HUES6 (cell line): Measurements from ENCODE around the gene ATPAF1.

Experiments
- H3K27ac ChIP-seq: 2 replicates; pipeline ENCODE4 v1.7.0; 2013; ENCODE audit warnings: low read depth, mild to moderate bottlenecking, low read length, inconsistent platforms
- H3K27me3 ChIP-seq: 2 replicates; pipeline ENCODE4 v1.6.1; 2013; ENCODE audit warnings: low read length; ENCODE audit not compliant: control insufficient read depth, insufficient read depth
- H3K36me3 ChIP-seq: 2 replicates; pipeline ENCODE4 v1.6.1; 2013; ENCODE audit warnings: low read length; ENCODE audit not compliant: control insufficient read depth, insufficient read depth
- H3K4me1 ChIP-seq: 2 replicates; pipeline ENCODE4 v1.6.1; 2013; ENCODE audit warnings: low read length; ENCODE audit not compliant: control insufficient read depth, insufficient read depth
- H3K4me3 ChIP-seq: 2 replicates; pipeline ENCODE4 v1.5.1; 2013; ENCODE audit warnings: low read depth, low read length
- H3K9ac ChIP-seq: one replicate; pipeline ENCODE4 v1.6.1; 2013; ENCODE audit warnings: mild to moderate bottlenecking, low read length
- H3K9me3 ChIP-seq: 2 replicates; pipeline ENCODE4 v1.6.1; 2013; ENCODE audit warnings: low read depth, low read length; ENCODE audit not compliant: control insufficient read depth, insufficient read depth

The ATPAF1 gene

GRCh38 chr1:46601257-46602007, 66.7 kb downstream of the ATPAF1 start:
- no peaks in the 10 kb centered on the region for H3K27me3 ChIP-seq
- no peak overlapping the region for H3K27ac ChIP-seq
- no peaks in the 10 kb centered on the region for H3K9me3 ChIP-seq
- no peak overlapping the region for H3K4me3 ChIP-seq
- H3K9ac ChIP-seq, result no peak overlapping the region
- peaks cover 10% of the 10 kb centered on the region for H3K4me1 ChIP-seq
- no peaks in the 10 kb centered on the region for H3K36me3 ChIP-seq

GRCh38 chr1:46599059-46599970, 68.8 kb downstream of the ATPAF1 start:
- no peak overlapping the region for H3K27ac ChIP-seq
- H3K27me3 ChIP-seq, result no peaks in the 10 kb centered on the region
- no peaks in the 10 kb centered on the region for H3K9me3 ChIP-seq
- peaks cover 6% of the 10 kb centered on the region for H3K4me1 ChIP-seq
- H3K4me3 ChIP-seq, result no peak overlapping the region
- no peak overlapping the region for H3K9ac ChIP-seq
- no peaks in the 10 kb centered on the region for H3K36me3 ChIP-seq

- H3K27me3 ChIP-seq, result no peaks in the 10 kb centered on the region
- no peak overlapping the region for H3K9ac ChIP-seq
- H3K4me3 ChIP-seq, result no peak overlapping the region
- H3K9me3 ChIP-seq, result no peaks in the 10 kb centered on the region
- H3K36me3 ChIP-seq, result peaks cover 18% of the 10 kb centered on the region
- H3K27ac ChIP-seq, result no peak overlapping the region
- no peaks in the 10 kb centered on the region; the same call in 1 of the 2 replicates for H3K4me1 ChIP-seq
Measured at GRCh38 chr1:46596846-46597245, 71.3 kb downstream of the ATPAF1 start.

GRCh38 chr1:46596036-46596435, 72.1 kb downstream of the ATPAF1 start:
- no peak overlapping the region for H3K27ac ChIP-seq

GRCh38 chr1:46595127-46595526, 73.0 kb downstream of the ATPAF1 start:
- Histone ChIP-seq H3K4me1 (no peaks in the 10 kb centered on the region; the same call in 1 of the 2 replicates), H3K4me3 (no peak overlapping the region), H3K9ac (no peak overlapping the region), H3K36me3 (peaks cover 29% of the 10 kb centered on the region), H3K27ac (no peak overlapping the region), H3K9me3 (no peaks in the 10 kb centered on the region), H3K27me3 (no peaks in the 10 kb centered on the region)

More at GRCh38 chr1:46596036-46596435, 72.1 kb downstream of the ATPAF1 start:
- H3K27me3 ChIP-seq, result no peaks in the 10 kb centered on the region
- H3K36me3 ChIP-seq, result peaks cover 26% of the 10 kb centered on the region
- no peaks in the 10 kb centered on the region; the same call in 1 of the 2 replicates for H3K4me1 ChIP-seq
- H3K9me3 ChIP-seq, result no peaks in the 10 kb centered on the region
- H3K4me3 ChIP-seq, result no peak overlapping the region
- H3K9ac ChIP-seq, result no peak overlapping the region

- H3K9ac ChIP-seq, result no peak overlapping the region
- peaks cover 39% of the 10 kb centered on the region for H3K36me3 ChIP-seq
- H3K9me3 ChIP-seq, result no peaks in the 10 kb centered on the region
- no peaks in the 10 kb centered on the region; the same call in 1 of the 2 replicates for H3K4me1 ChIP-seq
- H3K27ac ChIP-seq, result no peak overlapping the region
- no peaks in the 10 kb centered on the region for H3K27me3 ChIP-seq
- H3K4me3 ChIP-seq, result no peak overlapping the region
Measured at GRCh38 chr1:46594063-46594462, 74.1 kb downstream of the ATPAF1 start.

- no peak overlapping the region for H3K9ac ChIP-seq
- H3K36me3 ChIP-seq, result peaks cover 43% of the 10 kb centered on the region
- H3K4me1 ChIP-seq, result no peaks in the 10 kb centered on the region; the same call in 1 of the 2 replicates
- no peak overlapping the region for H3K4me3 ChIP-seq
- no peaks in the 10 kb centered on the region for H3K9me3 ChIP-seq
- H3K27me3 ChIP-seq, result no peaks in the 10 kb centered on the region
- H3K27ac ChIP-seq, result no peak overlapping the region
Measured at GRCh38 chr1:46592823-46593222, 75.3 kb downstream of the ATPAF1 start.

GRCh38 chr1:46589529-46589928, 78.6 kb downstream of the ATPAF1 start:
- Histone ChIP-seq H3K9ac (no peak overlapping the region), H3K27ac (no peak overlapping the region), H3K36me3 (peaks cover 48% of the 10 kb centered on the region), H3K4me1 (no peaks in the 10 kb centered on the region), H3K27me3 (no peaks in the 10 kb centered on the region), H3K9me3 (no peaks in the 10 kb centered on the region), H3K4me3 (no peak overlapping the region)

- no peaks in the 10 kb centered on the region for H3K9me3 ChIP-seq
- no peak overlapping the region for H3K9ac ChIP-seq
- H3K36me3 ChIP-seq, result peaks cover 40% of the 10 kb centered on the region
- no peak overlapping the region for H3K27ac ChIP-seq
- no peaks in the 10 kb centered on the region for H3K27me3 ChIP-seq
- no peaks in the 10 kb centered on the region for H3K4me1 ChIP-seq
- H3K4me3 ChIP-seq, result no peak overlapping the region
Measured at GRCh38 chr1:46587069-46587468, 81.1 kb downstream of the ATPAF1 start.

GRCh38 chr1:46585312-46585938, 82.7 kb downstream of the ATPAF1 start:
- H3K9me3 ChIP-seq, result no peaks in the 10 kb centered on the region
- H3K9ac ChIP-seq, result no peak overlapping the region
- no peaks in the 10 kb centered on the region for H3K27me3 ChIP-seq
- peaks cover 35% of the 10 kb centered on the region; the same call in 1 of the 2 replicates for H3K36me3 ChIP-seq
- no peak overlapping the region for H3K27ac ChIP-seq
- no peaks in the 10 kb centered on the region for H3K4me1 ChIP-seq
- no peak overlapping the region for H3K4me3 ChIP-seq
